ENCODE measurements around the gene OSBP2. TPM values are rescaled to one million over a fixed set of nuclear protein-coding genes. Genes with fewer than 3 reads are reported as not detected.

OSBP2 gene
- total RNA-seq, 2 experiments from 2014 or later: 1.2 to 1.6 TPM

GRCh38 chr22:30827646-30828045 lies 133.0 kb downstream of the OSBP2 start:
- no peak overlapping the region for H3K4me3 ChIP-seq (ENCODE audit: low read length)
- H3K27me3 ChIP-seq (ENCODE audit: control insufficient read depth in 1 of 2, insufficient read depth in 2 of 2, low read length in 2 of 2): peaks cover 14 to 25% of the 10 kb centered on the region in 2 experiments
- ATAC-seq (ENCODE audit: poor library complexity) (no peak), DNase-seq (no peak)
- Mint-ChIP-seq H3K36me3 (ENCODE audit: low read depth) (no peaks in the 10 kb centered on the region), H3K4me1 (ENCODE audit: low read depth) (peaks cover 6% of the 10 kb centered on the region), H3K27ac (no peak overlapping the region), H3K4me3 (no peak overlapping the region), H3K27me3 (peaks cover 44% of the 10 kb centered on the region), H3K9me3 (no peaks in the 10 kb centered on the region)
- intact Hi-C loops (cut with DNase I, micrococcal nuclease): no loop called here
- no peak for TF ChIP-seq CTCF (IDR thresholded peaks at IDR 0.05)
- peaks cover 4% of the 10 kb centered on the region for H3K4me1 ChIP-seq (ENCODE audit: insufficient read depth, low read length)
- no peak overlapping the region for H3K27ac ChIP-seq (ENCODE audit: low read depth in 1 of 2, low read length in 2 of 2)
- no peaks in the 10 kb centered on the region for H3K36me3 ChIP-seq (ENCODE audit: insufficient read depth, low read length)
- H3K9me3 ChIP-seq (ENCODE audit: control insufficient read depth in 1 of 2, insufficient read depth in 1 of 2, low read length in 2 of 2): peaks cover 0 to 5% of the 10 kb centered on the region in 2 experiments
- POLR2A ChIA-PET: no interaction called here
- CTCF ChIA-PET: no interaction called here

GRCh38 chr22:30828187-30829155 lies 133.8 kb downstream of the OSBP2 start:
- TF ChIP-seq CTCF (IDR thresholded peaks at IDR 0.05): no peak
- peaks cover under 1% of the 10 kb centered on the region for H3K4me1 Mint-ChIP-seq (ENCODE audit: low read depth)
- Histone ChIP-seq H3K4me1 (ENCODE audit: insufficient read depth, low read length) (no peaks in the 10 kb centered on the region), H3K4me3 (ENCODE audit: low read length) (no peak overlapping the region), H3K9me3 (ENCODE audit: control insufficient read depth in 1 of 2, insufficient read depth in 1 of 2, low read length in 2 of 2) (peaks cover 0 to 5% of the 10 kb centered on the region in 2 experiments), H3K27ac (ENCODE audit: low read depth in 1 of 2, low read length in 2 of 2) (no peak overlapping the region), H3K27me3 (ENCODE audit: control insufficient read depth in 1 of 2, insufficient read depth in 2 of 2, low read length in 2 of 2) (peaks cover 9 to 17% of the 10 kb centered on the region in 2 experiments), H3K36me3 (ENCODE audit: insufficient read depth, low read length) (no peaks in the 10 kb centered on the region)
- no peak overlapping the region for H3K27ac Mint-ChIP-seq
- H3K4me3 Mint-ChIP-seq: no peak overlapping the region
- ChIA-PET POLR2A (no interaction called here), CTCF (no interaction called here)
- H3K27me3 Mint-ChIP-seq: peaks cover 39% of the 10 kb centered on the region
- ATAC-seq (ENCODE audit: poor library complexity) (no peak), DNase-seq (no peak)
- intact Hi-C loops (cut with DNase I, micrococcal nuclease): no loop called here
- H3K36me3 Mint-ChIP-seq (ENCODE audit: low read depth): no peaks in the 10 kb centered on the region
- H3K9me3 Mint-ChIP-seq: no peaks in the 10 kb centered on the region

DNA sequence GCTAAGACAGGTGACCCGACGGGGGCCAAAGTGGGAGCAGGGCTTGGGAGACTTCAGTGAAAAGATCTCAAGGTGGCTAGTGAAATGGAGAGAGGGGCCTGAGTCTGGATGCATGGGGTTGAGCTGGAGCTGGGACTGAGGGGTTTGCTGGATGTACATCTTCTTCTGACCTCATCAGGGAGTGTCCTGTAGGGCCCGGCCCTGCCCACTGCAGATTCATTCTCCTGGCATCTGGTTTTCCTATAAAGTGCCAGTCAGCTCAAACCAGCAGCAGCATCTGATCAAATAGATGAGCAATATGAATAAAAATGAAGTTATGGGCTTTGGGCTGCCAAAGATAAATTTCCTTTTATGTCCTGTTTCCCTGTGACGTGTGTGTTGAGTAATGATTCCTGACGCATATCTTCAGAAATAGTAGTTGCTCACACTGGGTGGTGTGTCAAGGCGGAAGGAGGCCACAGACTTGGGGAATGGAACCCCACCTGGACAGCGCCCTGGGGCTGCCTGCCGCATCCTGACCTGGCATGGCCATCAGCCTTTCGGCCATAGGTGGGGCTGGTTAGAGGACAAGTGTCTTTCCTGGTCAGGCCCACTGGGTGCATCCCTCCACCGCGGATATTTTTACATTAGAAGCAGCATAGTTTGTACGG lies 135.4 kb downstream of the OSBP2 start:
- Histone ChIP-seq H3K9me3 (ENCODE audit: control insufficient read depth in 1 of 2, insufficient read depth in 1 of 2, low read length in 2 of 2) (no peaks in the 10 kb centered on the region), H3K4me3 (ENCODE audit: low read length) (no peak overlapping the region), H3K27me3 (ENCODE audit: control insufficient read depth in 1 of 2, insufficient read depth in 2 of 2, low read length in 2 of 2) (peaks cover under 1 to 2% of the 10 kb centered on the region in 2 experiments), H3K27ac (ENCODE audit: low read depth in 1 of 2, low read length in 2 of 2) (no peak overlapping the region), H3K36me3 (ENCODE audit: insufficient read depth, low read length) (no peaks in the 10 kb centered on the region), H3K4me1 (ENCODE audit: insufficient read depth, low read length) (no peaks in the 10 kb centered on the region)
- intact Hi-C loops (cut with DNase I, micrococcal nuclease): no loop called here
- no peak for TF ChIP-seq CTCF (IDR thresholded peaks at IDR 0.05)
- ChIA-PET CTCF (no interaction called here), POLR2A (no interaction called here)
- peaks cover 26% of the 10 kb centered on the region for H3K27me3 Mint-ChIP-seq
- H3K27ac Mint-ChIP-seq: no peak overlapping the region
- no peaks in the 10 kb centered on the region for H3K9me3 Mint-ChIP-seq
- H3K4me3 Mint-ChIP-seq: no peak overlapping the region
- DNase-seq (no peak), ATAC-seq (ENCODE audit: poor library complexity) (no peak)
- no peaks in the 10 kb centered on the region for H3K4me1 Mint-ChIP-seq (ENCODE audit: low read depth)
- H3K36me3 Mint-ChIP-seq (ENCODE audit: low read depth): no peaks in the 10 kb centered on the region
